Stomach smooth muscle (tissue), 2 donors: ENCODE measurements around the gene CCNJL.
"Not testable (repeated sequence)": the region's sequence is repeated elsewhere in the genome, so short reads cannot be mapped to it uniquely, and the experiment has no call there.

ENCODE experiments used
- H3K27ac ChIP-seq: one replicate; pipeline ENCODE4 v1.7.0; 2013; ENCODE audit warnings: mild to moderate bottlenecking, low read length, inconsistent platforms
- H3K27me3 ChIP-seq, 2 donors: one replicate each; pipeline ENCODE4 v1.7.0; 2013; ENCODE audit warnings: low read length in 2 of 2; ENCODE audit not compliant: insufficient read depth in 2 of 2, control insufficient read depth in 1 of 2
- H3K36me3 ChIP-seq, 2 donors: one replicate each; pipeline ENCODE4 v1.7.0; 2013; ENCODE audit warnings: low read length in 2 of 2; ENCODE audit not compliant: control insufficient read depth in 2 of 2, insufficient read depth in 2 of 2
- H3K4me1 ChIP-seq: one replicate; pipeline ENCODE4 v1.7.0; 2013; ENCODE audit warnings: low read length; ENCODE audit not compliant: control insufficient read depth, insufficient read depth
- H3K4me3 ChIP-seq, 2 donors: one replicate each; pipeline ENCODE4 v1.7.0; 2013; ENCODE audit warnings: low read length in 2 of 2
- H3K9ac ChIP-seq, 2 donors: one replicate each; pipeline ENCODE4 v1.7.0; 2013; ENCODE audit warnings: low read length in 2 of 2, mild to moderate bottlenecking in 1 of 2
- H3K9me3 ChIP-seq, 2 donors: one replicate each; pipeline ENCODE4 v1.7.0; 2013; ENCODE audit warnings: low read length in 2 of 2; ENCODE audit not compliant: control insufficient read depth in 2 of 2
- donor health status: healthy.
- donor health status: Pancreatic carcinoma.

The CCNJL gene

GRCh38 chr5:160249570-160249969, 62.8 kb downstream of the CCNJL start:
- not testable (repeated sequence) for H3K36me3 ChIP-seq, H3K9ac ChIP-seq, H3K27me3 ChIP-seq, H3K4me3 ChIP-seq, H3K9me3 ChIP-seq, H3K4me1 ChIP-seq, H3K27ac ChIP-seq

- Histone ChIP-seq H3K4me1 (no peaks in the 10 kb centered on the region), H3K27ac (no peak overlapping the region), H3K36me3 (no peaks in the 10 kb centered on the region), H3K9ac (no peak overlapping the region), H3K9me3 (no peaks in the 10 kb centered on the region), H3K4me3 (no peak overlapping the region), H3K27me3 (no peaks in the 10 kb centered on the region)
These were observed 66.8 kb downstream of the CCNJL start for GRCh38 chr5:160245506-160246086.

GRCh38 chr5:160242145-160242544, 70.2 kb downstream of the CCNJL start:
- Histone ChIP-seq H3K9me3 (no peaks in the 10 kb centered on the region), H3K4me1 (no peaks in the 10 kb centered on the region), H3K4me3 (no peak overlapping the region), H3K9ac (no peak overlapping the region), H3K27me3 (no peaks in the 10 kb centered on the region), H3K36me3 (no peaks in the 10 kb centered on the region), H3K27ac (no peak overlapping the region)

- H3K9ac ChIP-seq = no peak overlapping the region
- H3K4me1 ChIP-seq = no peaks in the 10 kb centered on the region
- no peak overlapping the region for H3K4me3 ChIP-seq
- H3K27me3 ChIP-seq = no peaks in the 10 kb centered on the region
- no peaks in the 10 kb centered on the region for H3K9me3 ChIP-seq
- H3K27ac ChIP-seq = no peak overlapping the region
- H3K36me3 ChIP-seq = no peaks in the 10 kb centered on the region
These were observed 72.0 kb downstream of the CCNJL start for GRCh38 chr5:160240350-160240749.

- no peak overlapping the region for H3K9ac ChIP-seq
- H3K36me3 ChIP-seq = no peaks in the 10 kb centered on the region
- H3K9me3 ChIP-seq = no peaks in the 10 kb centered on the region
- H3K4me1 ChIP-seq = no peaks in the 10 kb centered on the region
- H3K27me3 ChIP-seq = no peaks in the 10 kb centered on the region
- no peak overlapping the region for H3K4me3 ChIP-seq
- H3K27ac ChIP-seq = no peak overlapping the region
These were observed 74.7 kb downstream of the CCNJL start for GRCh38 chr5:160237571-160238093.

- Histone ChIP-seq H3K27ac (no peak overlapping the region), H3K36me3 (no peaks in the 10 kb centered on the region), H3K9me3 (no peaks in the 10 kb centered on the region), H3K9ac (no peak overlapping the region), H3K27me3 (no peaks in the 10 kb centered on the region), H3K4me1 (no peaks in the 10 kb centered on the region), H3K4me3 (no peak overlapping the region)
These were observed 76.6 kb downstream of the CCNJL start for GRCh38 chr5:160235731-160236130.

GRCh38 chr5:160233215-160233614, 79.1 kb downstream of the CCNJL start:
- Histone ChIP-seq H3K27me3 (no peaks in the 10 kb centered on the region), H3K27ac (no peak overlapping the region), H3K36me3 (no peaks in the 10 kb centered on the region), H3K4me1 (no peaks in the 10 kb centered on the region), H3K9me3 (no peaks in the 10 kb centered on the region), H3K4me3 (no peak overlapping the region), H3K9ac (no peak overlapping the region)

- Histone ChIP-seq H3K27ac (no peak overlapping the region), H3K36me3 (no peaks in the 10 kb centered on the region)
These were observed 80.5 kb downstream of the CCNJL start for GRCh38 chr5:160231783-160232342.

GRCh38 chr5:160230686-160231527, 81.5 kb downstream of the CCNJL start:
- no peak overlapping the region for H3K27ac ChIP-seq

More at GRCh38 chr5:160231783-160232342, 80.5 kb downstream of the CCNJL start:
- Histone ChIP-seq H3K27me3 (no peaks in the 10 kb centered on the region), H3K9me3 (no peaks in the 10 kb centered on the region), H3K4me3 (no peak overlapping the region), H3K4me1 (no peaks in the 10 kb centered on the region), H3K9ac (no peak overlapping the region)

GRCh38 chr5:160229190-160229742, 83.1 kb downstream of the CCNJL start, which contains the start of gene FABP6:
Gene FABP6, plus strand, starts transcription at chr5:160229506. Its CDS starts 52 bp downstream, at chr5:160229558.
- no peak within 1 kb of the TSS for H3K4me3 ChIP-seq
- no peaks in the 10 kb centered on the region for H3K27me3 ChIP-seq
- H3K9me3 ChIP-seq = no peaks in the 10 kb centered on the region
- no peaks in the 10 kb centered on the region for H3K4me1 ChIP-seq
- no peaks in the 10 kb centered on the region for H3K36me3 ChIP-seq
- no peak within 1 kb of the TSS for H3K27ac ChIP-seq
- no peak within 1 kb of the TSS for H3K9ac ChIP-seq

More at GRCh38 chr5:160230686-160231527, 81.5 kb downstream of the CCNJL start:
- Histone ChIP-seq H3K27me3 (no peaks in the 10 kb centered on the region), H3K4me1 (no peaks in the 10 kb centered on the region), H3K9ac (no peak overlapping the region), H3K4me3 (no peak overlapping the region), H3K36me3 (no peaks in the 10 kb centered on the region), H3K9me3 (no peaks in the 10 kb centered on the region)
